ENCODE data around the gene DSCAM.
A peak's percentile ranks its signal among the peaks of the same experiment; 100 is the strongest.
"Not testable (repeated sequence)": the region's sequence is repeated elsewhere in the genome, so short reads cannot be mapped to it uniquely, and the experiment has no call there.

The DSCAM gene

GRCh38 chr21:40066221-40066620, 780.7 kb downstream of the DSCAM start:
- DNase-seq: no peak

DNA sequence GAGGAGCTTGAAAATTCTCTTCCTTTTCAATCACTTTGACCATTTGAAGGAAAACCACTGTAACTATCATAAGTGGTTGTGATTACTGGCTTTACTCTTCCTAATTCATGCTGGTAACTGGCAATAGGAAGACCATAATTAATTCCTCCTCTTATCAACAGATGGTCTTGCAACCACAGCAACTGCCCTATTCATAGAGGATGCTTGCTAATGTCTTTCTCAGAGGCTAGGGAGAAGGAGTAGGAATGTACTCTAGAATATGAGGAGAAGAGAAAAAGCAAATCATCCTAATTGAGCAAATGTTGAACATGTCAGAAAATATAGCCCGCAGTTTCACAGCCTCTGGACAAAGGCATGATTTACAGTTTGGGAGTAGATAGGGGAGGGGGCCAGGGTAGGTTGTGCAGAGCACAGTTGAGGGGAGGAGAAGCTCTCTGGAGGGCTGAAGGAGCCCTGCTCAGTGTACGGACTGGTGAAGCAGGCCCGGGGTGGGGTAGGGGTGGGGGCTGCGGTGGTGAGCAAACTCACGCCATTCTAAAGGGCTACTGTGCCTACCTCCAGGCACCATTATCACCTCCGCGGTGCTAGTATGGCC, 786.8 kb downstream of the DSCAM start:
- DNase-seq: no peak

DNA sequence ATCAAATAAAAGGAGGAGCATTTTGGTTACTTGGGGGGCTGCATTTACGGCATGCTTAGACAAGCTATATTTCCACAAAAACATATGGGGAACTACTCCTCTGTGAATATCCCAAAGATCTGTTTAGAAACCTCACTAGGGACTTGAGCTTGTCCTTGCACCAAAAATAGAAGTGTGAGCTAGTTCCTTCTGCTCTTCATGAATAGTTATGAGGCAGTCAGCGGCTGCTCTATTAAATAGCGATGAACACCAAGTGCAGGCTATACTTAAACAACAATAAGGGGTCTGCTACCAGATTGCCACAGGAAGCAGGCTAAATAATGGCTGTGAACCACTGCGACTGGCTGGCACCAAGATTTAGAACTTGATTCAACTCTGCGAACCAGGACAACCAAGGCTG, 789.6 kb downstream of the DSCAM start:
- DNase-seq: peak in 3 of 58 donors; percentile 2 to 48 (median 5)

DNA sequence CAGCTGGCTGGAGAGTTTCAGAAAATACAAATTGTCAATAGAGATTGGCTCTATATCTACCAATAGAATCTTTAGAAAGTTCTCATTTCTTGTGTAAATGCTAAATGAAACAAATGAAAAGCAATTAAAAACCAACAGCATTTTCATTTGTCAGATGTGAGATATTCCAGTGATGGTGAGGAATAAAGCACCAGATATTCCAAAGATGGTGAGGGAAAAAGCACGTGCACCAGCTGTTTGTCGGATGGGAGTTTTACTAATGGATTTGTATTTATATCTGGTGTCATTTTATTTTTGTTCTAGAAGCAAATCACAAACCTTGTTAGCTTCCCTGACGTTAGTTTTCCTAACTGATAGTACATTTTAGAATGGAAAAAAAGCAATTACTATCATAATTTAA, 790.9 kb downstream of the DSCAM start:
- DNase-seq: no peak

DNA sequence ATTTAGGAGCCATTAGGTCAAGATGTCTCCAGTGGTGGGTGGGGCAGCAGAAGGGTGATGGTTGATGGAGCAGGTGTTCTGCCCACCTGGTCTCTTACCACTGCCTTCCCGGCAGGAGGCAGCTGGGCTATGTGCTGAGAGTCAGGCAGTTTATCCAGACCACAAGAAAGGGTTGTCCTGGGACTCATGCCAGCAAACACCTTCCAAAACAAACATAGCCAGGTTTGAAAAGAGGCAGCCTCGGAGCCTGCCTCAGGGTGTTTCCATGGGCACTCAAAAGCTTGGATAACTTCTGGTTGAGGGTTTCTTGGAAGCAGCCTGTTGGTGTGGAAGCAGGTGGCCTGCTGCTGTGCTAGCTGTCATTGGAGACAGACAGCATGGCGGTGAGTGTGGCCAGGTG, 792.6 kb downstream of the DSCAM start:
- DNase-seq: peak in 1 of 58 donors; percentile 37

DNA sequence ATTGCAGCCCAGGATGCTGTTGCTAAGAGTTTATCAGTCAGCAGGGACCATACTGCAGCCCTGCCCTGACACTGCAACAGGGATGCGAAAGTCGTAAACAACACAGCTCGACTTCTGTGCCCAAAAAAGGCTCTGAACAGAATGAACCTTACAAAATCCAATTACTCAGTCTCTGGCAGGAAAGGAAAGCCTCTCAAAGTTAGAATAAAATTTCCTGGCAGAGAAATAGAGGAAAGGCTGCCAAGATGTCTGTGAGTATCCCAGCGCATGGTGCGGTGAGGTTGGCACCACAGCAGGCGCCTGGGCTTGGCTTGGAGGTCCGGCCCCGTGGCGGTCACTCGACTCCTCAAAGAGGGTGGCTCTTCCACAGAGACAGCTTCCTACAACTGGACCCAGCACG, 794.0 kb downstream of the DSCAM start:
- peak in 49 of 58 donors; percentile 3 to 78 (median 41) for DNase-seq

DNA sequence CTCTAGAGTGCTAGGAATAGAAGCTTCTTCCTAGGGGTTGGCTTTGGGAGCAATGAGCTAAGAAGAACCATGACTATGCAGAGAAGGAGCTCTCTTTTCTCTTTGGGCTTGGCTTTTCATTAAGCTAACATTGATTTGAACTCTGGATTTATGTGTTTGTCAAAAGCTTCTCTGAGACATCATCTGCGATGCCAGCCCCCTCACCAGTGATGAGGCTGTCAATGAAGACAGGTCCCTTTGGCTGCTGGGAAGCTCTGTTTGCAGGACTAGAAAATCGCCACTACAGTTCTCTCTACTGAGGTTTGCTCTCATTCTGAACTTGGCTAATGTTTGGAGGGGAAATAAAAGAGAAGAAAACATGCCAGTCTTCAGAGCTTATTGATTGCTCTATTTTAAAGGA, 794.7 kb downstream of the DSCAM start:
- DNase-seq: no peak

- no peak for DNase-seq
Measured at GRCh38 chr21:40051801-40052200, 795.2 kb downstream of the DSCAM start.

GRCh38 chr21:40049931-40050290, 797.0 kb downstream of the DSCAM start:
- DNase-seq: no peak

DNA sequence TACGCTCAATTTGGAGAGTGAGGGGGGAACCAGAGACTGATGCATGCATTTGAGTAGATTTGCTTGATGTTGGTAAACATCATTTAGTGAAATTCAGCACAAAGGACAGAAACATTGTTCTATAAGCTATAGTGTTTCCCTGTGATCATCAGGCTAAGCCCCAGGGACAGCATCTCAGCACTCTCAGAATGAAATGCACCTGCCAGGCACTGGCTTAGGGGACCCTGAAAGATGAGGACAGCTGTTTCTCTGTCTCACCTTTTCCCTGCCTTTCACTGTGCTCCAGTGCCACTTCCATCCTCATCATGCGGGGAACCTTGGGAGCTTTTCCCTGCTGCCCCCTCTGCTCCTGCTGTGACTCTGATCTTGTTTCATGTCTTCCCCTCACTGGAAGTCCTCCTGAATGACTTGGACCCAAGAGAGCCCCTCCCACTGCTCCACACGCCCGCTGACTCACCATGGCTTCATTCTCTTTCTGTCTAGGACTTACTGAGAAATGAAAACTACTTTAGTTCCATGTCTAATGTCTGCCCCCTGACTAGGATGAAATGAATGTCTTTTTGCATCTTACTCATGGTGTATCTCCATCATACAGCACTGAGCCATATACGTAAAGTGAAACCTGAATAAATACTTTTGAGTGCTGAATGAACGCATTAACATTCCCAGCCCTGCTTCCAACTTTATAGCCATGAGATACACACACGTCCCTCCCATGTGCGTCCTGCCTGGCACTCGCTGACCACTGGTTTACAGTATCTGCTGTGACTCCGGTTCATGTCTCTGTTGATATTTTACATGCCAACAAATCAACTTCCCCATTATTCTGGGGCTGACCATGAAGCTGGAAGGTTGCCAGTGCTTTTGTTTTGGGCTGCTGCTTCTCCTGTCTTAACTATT, 797.7 kb downstream of the DSCAM start:
- peak in 3 of 58 donors; percentile 4 to 11 (median 5) for DNase-seq

GRCh38 chr21:40047993-40048730, 798.8 kb downstream of the DSCAM start:
- DNase-seq: no peak

- no peak for DNase-seq
Measured at GRCh38 chr21:40047211-40047610, 799.7 kb downstream of the DSCAM start.

DNA sequence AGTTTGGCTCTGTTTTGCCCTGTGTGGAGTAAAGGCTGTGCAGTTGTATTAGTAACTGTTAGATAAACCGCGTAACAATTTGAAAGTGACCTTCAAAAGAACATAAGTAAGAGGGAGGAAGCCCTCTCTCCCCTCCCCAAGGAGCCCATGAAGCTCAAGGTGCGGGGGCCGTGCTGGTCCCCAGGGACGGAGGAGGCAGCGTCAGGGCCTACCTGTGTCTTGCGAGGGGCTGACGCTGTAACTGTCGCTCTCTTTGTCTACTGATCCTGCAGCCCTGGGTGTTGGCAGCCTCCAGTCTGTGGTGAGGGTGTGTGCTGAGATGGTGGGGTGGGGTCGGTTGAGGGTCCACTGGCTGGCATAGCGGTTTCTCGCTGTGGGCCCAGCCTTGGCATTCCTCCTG, 803.1 kb downstream of the DSCAM start:
- DNase-seq: no peak

DNA sequence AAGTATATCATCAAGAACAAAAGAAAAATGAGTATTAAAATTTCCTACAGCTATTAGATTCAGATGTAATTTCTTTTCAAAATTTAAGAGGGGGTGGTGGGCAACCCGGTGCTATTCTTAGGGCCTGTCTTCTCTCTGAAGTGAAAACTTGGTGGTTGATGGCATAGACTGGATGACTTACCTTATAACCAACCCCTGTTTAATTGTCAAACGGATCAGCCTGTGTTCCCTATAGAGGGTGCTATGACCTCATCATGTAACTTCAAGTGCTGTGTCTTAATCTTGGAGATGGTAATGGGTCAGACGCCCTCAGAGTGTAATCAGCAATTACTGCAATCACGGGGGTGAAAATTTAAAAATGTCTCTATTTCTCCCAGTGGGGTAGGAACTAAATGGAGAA, 803.5 kb downstream of the DSCAM start:
- DNase-seq: no peak

GRCh38 chr21:40041446-40041845, 805.5 kb downstream of the DSCAM start:
- no peak for DNase-seq

DNA sequence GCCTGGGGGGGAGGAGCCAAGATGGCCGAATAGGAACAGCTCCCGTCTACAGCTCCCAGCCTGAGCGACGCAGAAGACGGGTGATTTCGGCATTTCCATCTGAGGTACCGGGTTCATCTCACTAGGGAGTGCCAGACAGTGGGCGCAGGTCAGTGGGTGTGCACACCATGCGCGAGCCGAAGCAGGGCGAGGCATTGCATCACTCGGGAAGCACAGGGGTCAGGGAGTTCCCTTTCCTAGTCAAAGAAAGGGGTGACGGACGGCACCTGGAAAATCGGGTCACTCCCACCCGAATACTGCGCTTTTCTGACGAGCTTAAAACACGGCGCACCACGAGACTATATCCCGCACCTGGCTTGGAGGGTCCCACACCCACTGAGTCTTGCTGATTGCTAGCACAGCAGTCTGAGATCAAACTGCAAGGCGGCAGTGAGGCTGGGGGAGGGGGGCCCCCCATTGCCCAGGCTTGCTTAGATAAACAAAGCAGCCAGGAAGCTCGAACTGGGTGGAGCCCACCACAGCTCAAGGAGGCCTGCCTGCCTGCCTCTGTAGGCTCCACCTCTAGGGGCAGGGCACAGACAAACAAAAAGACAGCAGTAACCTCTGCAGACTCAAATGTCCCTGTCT, 813.7 kb downstream of the DSCAM start:
- DNase-seq: not testable (repeated sequence)

GRCh38 chr21:40029888-40030287, 817.1 kb downstream of the DSCAM start:
- DNase-seq: no peak

DNA sequence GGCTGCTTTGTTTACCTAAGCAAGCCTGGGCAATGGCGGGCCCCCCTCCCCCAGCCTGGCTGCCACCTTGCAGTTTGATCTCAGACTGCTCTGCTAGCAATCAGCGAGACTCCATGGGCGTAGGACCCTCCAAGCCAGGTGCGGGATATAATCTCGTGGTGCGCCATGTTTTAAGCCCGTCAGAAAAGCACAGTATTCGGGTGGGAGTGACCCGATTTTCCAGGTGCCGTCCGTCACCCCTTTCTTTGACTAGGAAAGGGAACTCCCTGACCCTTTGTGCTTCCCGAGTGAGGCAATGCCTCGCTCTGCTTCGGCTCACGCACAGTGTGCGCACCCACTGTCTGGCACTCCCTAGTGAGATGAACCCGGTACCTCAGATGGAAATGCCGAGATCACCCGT, 818.6 kb downstream of the DSCAM start:
- not testable (repeated sequence) for DNase-seq

DNA sequence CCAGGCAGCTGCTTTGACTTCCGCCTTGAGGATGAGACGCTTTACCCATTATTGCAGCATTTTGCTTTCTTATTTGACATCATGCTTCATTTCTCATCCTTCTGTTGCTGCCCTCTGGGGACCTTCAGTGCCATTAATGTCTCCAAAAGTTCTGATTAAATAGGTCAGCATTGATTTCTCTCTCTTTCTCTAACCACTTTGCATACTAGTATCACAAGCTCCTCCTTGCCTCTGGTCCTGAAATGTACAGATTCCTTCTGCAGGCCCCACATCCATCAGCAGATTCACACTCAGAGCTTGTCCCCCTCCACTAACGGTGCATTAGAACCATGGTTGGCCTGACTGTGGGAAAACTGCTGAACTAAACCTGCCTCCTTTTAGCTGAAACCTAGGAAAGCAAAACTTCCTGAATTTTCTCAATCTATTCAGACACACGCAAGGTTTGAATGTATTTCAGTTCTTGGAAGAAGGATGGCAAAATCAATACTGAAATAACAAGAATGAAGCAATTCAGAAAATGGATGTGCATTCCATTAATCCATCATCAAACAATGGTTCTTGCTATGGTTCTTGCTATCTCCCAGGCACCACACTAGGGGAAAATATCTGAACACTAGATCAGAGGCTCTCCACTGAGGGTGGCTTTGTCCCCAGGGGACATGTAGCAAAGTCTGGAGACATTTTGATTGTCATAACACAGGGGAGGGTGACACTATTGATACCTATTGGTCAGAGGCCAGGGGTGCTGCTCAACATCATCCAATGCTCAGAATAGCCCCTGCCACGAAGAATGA, 825.2 kb downstream of the DSCAM start:
- no peak for DNase-seq

DNA sequence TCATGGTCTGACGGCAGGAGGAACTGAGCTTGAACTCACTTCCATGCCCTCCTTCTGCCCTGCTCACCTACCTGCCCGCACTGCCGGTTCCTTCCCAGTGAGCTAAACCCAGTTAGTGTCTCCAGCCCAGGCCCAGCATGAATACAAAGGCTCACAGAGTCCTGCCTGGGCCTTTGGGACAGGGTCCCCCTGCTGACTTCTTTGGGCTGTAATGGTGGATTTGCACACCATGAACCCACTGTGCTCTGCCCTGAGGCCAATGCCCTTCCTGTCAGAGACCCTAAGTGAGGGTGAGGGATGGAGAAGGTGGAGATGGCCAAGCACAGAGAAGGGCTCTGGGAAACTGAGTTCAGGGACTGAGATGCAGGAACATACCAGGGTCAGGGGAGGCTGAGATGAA, 826.3 kb downstream of the DSCAM start:
- DNase-seq: no peak

All from anterior cingulate cortex (tissue), 58 donors.